HG03196 (cell line): ENCODE measurements around the gene TCL1A.
A peak's percentile ranks its signal among the peaks of the same experiment; 100 is the strongest.
"Not testable (repeated sequence)": the region's sequence is repeated elsewhere in the genome, so short reads cannot be mapped to it uniquely, and the experiment has no call there.

Experiments
- ATAC-seq: cut with Tn5 transposase; IDR thresholded peaks from one replicate; pipeline ENCODE4 v1.9.1; 2021; ENCODE audit not compliant: unreplicated experiment

TCL1A gene

GRCh38 chr14:95713596-95714371 lies at the start of gene TCL1A:
TSS of gene TCL1A (minus strand) at chr14:95714125. CDS start at chr14:95714066, 59 bp downstream.
- ATAC-seq: peak; percentile 64

GRCh38 chr14:95763032-95763431 lies 49.1 kb upstream of the TCL1A start:
- ATAC-seq: not testable (repeated sequence)

GRCh38 chr14:95761436-95761835 lies 47.5 kb upstream of the TCL1A start:
- no peak for ATAC-seq

- ATAC-seq: no peak
These were observed 46.7 kb upstream of the TCL1A start for GRCh38 chr14:95760596-95760995.

GRCh38 chr14:95759941-95760340 lies 46.0 kb upstream of the TCL1A start:
- no peak for ATAC-seq

- no peak for ATAC-seq
These were observed 44.4 kb upstream of the TCL1A start for GRCh38 chr14:95758331-95758730.

GRCh38 chr14:95756751-95757150 lies 42.8 kb upstream of the TCL1A start:
- ATAC-seq: no peak

- ATAC-seq: no peak
These were observed 42.2 kb upstream of the TCL1A start for GRCh38 chr14:95756127-95756526.

GRCh38 chr14:95741781-95742180 lies 27.9 kb upstream of the TCL1A start:
- ATAC-seq: no peak

GRCh38 chr14:95741038-95741490 lies 27.1 kb upstream of the TCL1A start:
- ATAC-seq: no peak

GRCh38 chr14:95739356-95739755 lies 25.4 kb upstream of the TCL1A start:
- ATAC-seq: no peak

- ATAC-seq: no peak
These were observed 19.3 kb upstream of the TCL1A start for GRCh38 chr14:95733212-95733611.

GRCh38 chr14:95730126-95730525 lies 16.2 kb upstream of the TCL1A start:
- ATAC-seq: no peak

GRCh38 chr14:95729402-95730028 lies 15.6 kb upstream of the TCL1A start:
- ATAC-seq: not testable (repeated sequence)

GRCh38 chr14:95727056-95727700 lies 13.3 kb upstream of the TCL1A start:
- ATAC-seq: no peak

- ATAC-seq: peak; percentile 78
These were observed 11.9 kb upstream of the TCL1A start for GRCh38 chr14:95725685-95726336.

GRCh38 chr14:95722525-95723190 lies 8.7 kb upstream of the TCL1A start:
- ATAC-seq: no peak

- no peak for ATAC-seq
These were observed 1.5 kb downstream of the TCL1A start for GRCh38 chr14:95712398-95712797.

- no peak for ATAC-seq
These were observed 2.3 kb downstream of the TCL1A start for GRCh38 chr14:95711476-95712176.

GRCh38 chr14:95710106-95710505 lies 3.8 kb downstream of the TCL1A start:
- ATAC-seq: no peak
